ENCODE results near the gene ECE1.
"Not testable (repeated sequence)": the region's sequence is repeated elsewhere in the genome, so short reads cannot be mapped to it uniquely, and the experiment has no call there.

Gene ECE1

GRCh38 chr1:21184276-21184675 is 106.0 kb downstream of the ECE1 start:
- no peak overlapping the region for H3K27ac ChIP-seq
- no peak for TF ChIP-seq CTCF (conservative IDR thresholded peaks at IDR 0.05)

GRCh38 chr1:21182181-21182731 is 108.0 kb downstream of the ECE1 start:
- TF ChIP-seq CTCF (conservative IDR thresholded peaks at IDR 0.05): no peak
- H3K27ac ChIP-seq: no peak overlapping the region

- H3K27ac ChIP-seq: not testable (repeated sequence)
These were observed 112.0 kb downstream of the ECE1 start for GRCh38 chr1:21178271-21178670.

GRCh38 chr1:21176586-21177555 is 113.4 kb downstream of the ECE1 start, which contains the start of gene EIF4G3:
Gene EIF4G3, minus strand, starts transcription at chr1:21176897. Its CDS starts 174,155 bp downstream, at chr1:21002742.
- TF ChIP-seq CTCF (conservative IDR thresholded peaks at IDR 0.05): no peak
- H3K27ac ChIP-seq: peak within 1 kb of the TSS; percentile 83

GRCh38 chr1:21175670-21176581 is 114.3 kb downstream of the ECE1 start:
- peak overlapping the region; percentile 83 for H3K27ac ChIP-seq

GRCh38 chr1:21175324-21175669 is 115.0 kb downstream of the ECE1 start:
- TF ChIP-seq CTCF (conservative IDR thresholded peaks at IDR 0.05): no peak
- H3K27ac ChIP-seq: peak overlapping the region; percentile 83

More at GRCh38 chr1:21175670-21176581, 114.3 kb downstream of the ECE1 start:
- no peak for TF ChIP-seq CTCF (conservative IDR thresholded peaks at IDR 0.05)

- no peak for TF ChIP-seq CTCF (conservative IDR thresholded peaks at IDR 0.05)
- peak overlapping the region; percentile 83 for H3K27ac ChIP-seq
These were observed 115.5 kb downstream of the ECE1 start for GRCh38 chr1:21174654-21175323.

All from VCaP (cell line).